NCI-H1417 (cell line): Measurements from ENCODE around the gene KCNB1.

ENCODE experiments used
- DNase-seq, 3 experiments: peaks; one replicate each; lab custom pipeline; 2025; lab: John Stamatoyannopoulos, UW

Gene KCNB1

DNA sequence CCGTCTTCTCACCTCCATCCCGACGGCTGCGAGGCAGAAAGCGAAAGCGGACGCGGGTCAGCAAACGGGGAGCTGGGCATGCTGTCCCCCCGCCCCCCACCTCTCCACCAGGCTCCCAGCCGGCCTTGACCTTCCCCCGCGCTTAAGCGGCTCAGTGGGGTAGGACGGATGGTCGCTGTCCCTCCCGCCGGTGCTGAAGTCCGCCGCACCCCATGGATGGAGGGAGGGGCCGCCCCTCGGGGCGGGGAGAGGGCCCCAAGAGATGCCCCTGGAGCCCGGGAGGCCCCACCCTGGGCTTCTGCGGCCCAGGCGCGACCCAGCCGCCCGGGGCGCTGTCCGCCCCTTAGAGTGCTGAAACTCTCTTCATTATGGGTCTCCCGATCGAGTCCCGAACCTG is at the start of gene KCNB1:
Gene KCNB1 (minus strand): TSS at position 48 of the 397 bp plus-strand sequence. CDS start 188 bp downstream, outside the sequence.
- no peak for DNase-seq

DNA sequence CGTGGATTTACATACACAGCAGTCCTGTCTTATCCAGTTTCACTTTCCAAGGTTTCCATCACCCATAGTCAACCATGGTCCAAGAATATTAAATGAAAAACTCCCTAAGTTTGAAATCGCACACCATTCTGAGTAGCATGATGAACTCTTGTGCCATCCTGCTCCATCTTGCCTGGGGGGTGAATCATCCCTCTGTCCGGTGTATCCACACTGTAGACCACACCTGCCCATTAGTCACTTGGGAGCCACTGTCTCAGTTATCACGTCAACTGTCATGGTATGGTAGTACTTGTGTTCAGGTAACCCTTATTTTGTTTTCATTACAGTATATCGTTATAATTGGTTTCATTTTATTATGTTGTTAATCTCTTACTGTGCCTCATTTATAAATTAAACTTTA is 47.0 kb upstream of the KCNB1 start:
- no peak for DNase-seq

DNA sequence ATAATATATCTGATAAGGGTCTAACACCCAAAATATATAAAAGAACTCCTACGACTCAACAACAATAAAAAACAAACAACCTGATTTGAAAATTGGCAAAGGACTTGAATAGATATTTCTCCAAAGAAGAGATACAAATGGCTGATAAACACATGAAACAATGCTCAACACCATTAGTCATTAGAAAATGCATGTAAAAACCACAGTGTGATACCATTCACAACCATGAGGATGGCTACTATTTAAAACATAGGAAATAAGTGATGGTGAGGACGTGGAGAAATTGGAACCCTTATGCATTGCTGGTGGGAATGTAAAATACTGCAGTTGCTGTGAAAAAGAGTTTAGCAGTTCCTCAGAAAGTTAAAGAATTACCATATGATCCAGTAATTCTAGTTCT is 44.1 kb upstream of the KCNB1 start:
- no peak for DNase-seq

DNA sequence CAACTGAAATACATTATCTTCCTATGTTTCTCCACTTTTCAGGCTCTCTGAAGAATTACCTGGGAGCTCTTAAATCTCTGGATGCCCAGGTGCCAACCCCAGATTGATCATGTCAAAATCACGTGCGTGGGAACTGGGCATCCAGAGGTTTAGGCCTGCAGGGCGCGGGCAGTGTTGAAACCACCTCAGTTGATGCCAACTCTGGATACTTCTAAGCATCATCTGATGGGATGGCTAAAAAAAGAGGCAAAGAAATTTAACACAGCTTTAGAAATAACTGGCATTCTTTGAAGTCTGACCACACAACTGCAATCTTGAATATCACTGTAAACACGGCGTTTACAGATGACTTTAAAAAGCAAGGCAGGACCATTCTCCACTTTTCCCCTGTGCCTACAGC is 43.6 kb upstream of the KCNB1 start:
- no peak for DNase-seq

DNA sequence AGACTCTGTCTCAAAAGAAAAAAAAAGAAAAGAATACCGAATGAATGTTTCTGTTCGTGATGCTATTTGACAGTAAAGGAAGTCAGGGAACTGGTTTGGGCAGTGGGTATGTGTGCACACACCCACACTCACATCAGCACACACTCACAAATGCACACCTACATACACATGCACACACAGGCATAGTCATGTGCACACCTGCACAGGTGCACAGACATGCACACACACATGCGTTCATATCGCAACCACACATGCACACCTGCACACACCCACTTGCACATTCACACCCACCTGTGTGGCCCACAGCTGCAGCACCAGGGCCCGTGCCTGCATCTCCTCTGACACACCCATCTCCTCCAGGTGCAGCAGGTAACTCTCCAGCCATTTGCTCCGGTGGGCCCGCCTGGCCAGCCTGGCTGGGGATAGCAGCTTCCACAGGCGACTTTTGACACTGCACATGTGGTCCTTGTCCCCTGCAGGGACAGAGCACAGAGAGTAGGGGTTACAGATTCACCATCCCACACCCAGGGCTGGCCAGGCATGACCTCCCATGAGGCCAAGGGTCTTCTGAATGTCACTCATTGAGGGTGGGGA is 41.4 kb upstream of the KCNB1 start:
- no peak for DNase-seq

DNA sequence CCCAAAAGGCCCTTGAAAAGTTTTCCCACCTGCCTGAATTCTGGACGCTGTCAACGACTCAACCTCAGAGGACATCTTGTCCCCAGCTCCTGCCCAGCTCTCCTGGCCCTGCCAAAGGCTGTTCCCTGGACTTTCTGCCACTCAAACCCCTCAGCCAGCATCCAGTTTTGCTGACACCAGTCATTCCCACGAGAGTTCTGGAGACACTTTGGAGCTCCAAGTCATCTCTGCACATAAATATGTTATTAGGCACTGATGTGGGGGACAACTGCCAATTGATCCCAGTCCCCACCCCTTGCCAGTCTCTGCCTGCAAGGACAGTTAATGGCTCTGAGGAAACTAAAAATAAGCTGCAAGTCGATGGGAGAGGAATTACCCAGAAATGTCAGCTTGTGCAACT is 38.9 kb upstream of the KCNB1 start:
- no peak for DNase-seq

DNA sequence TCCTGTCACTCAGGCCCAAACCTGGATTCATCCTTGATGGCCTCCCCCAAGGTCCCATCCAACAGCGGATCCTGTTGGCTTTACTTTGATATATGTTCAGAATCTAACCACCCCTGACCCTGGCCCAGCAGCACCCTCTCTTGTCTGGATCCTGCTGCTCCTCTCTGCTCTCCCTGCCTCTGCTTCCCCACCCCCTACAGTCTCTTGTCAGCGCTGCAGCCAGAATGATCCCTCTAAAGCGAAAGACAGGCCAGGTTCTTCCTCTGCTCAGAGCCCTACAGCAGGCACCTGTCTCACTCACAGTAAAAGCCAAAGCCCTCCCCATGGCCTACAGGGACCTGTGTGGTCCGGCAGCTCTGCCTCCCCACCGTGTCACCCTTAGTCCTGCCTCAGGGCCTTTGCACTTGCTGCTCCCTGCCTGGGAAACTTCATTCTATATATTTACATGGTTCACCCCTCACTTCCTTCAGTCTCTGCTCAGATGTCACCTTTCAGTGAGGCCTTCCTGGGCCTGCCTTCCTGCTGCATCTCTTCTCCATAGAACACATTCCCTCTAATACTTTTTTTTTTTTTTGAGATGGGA is 37.4 kb upstream of the KCNB1 start:
- no peak for DNase-seq

DNA sequence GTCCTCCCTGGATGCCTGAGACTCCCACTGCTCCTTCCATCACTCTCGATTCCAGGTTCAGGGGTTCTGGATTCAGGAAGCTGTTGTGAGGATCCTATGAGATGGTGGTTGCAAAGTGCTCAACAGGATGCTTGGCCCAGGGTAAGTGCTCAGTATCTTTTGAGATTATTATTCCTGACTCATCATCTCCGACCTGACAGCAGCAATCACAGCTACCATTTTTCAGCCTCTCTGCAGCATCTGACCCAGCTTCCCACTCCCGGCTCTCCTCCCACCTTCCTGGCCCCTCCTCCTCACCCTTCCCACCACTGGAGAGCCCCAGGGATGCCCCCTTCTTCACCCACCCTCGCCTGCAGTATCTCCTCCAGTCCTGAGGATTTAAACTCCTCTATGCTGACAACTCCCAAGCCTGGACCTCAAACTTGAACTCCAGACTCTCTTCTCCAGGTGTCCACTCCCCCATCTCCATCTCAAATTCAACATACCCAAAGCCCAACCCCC is 36.8 kb upstream of the KCNB1 start:
- DNase-seq: no peak

DNA sequence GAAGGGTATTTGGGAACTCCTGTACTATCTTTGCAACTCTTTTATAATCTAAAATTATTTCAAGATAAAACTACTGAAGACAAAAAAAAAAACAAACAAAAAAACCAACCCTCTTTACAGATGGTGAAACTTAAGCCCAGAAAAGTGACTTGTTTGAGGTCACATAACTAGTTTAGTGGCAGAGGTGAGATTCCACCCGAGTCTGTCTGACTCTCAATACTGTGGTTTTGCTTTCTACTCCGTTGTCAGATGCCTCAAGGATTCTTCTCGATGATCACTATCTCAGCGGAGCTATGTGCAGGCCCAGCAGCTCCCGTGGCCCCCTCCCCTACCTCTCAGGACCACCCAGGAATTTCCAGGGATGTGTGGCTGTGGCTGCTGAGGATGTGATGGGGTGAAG is 36.1 kb upstream of the KCNB1 start:
- DNase-seq: no peak

DNA sequence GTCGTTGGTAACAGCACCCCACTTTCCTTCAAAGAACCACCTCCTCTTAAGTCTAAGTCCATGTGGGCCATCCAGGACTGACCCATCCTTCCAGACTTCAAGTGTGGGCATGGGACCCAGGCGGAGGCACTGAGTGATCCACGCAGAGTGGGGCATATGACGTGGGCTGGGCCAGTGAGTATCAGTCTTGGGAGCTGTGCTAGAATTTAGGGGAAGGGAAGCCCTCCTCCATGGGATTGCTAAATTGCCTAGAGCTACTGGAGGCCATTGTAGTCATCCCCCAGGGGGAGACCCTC is 35.3 kb upstream of the KCNB1 start:
- DNase-seq: no peak

DNA sequence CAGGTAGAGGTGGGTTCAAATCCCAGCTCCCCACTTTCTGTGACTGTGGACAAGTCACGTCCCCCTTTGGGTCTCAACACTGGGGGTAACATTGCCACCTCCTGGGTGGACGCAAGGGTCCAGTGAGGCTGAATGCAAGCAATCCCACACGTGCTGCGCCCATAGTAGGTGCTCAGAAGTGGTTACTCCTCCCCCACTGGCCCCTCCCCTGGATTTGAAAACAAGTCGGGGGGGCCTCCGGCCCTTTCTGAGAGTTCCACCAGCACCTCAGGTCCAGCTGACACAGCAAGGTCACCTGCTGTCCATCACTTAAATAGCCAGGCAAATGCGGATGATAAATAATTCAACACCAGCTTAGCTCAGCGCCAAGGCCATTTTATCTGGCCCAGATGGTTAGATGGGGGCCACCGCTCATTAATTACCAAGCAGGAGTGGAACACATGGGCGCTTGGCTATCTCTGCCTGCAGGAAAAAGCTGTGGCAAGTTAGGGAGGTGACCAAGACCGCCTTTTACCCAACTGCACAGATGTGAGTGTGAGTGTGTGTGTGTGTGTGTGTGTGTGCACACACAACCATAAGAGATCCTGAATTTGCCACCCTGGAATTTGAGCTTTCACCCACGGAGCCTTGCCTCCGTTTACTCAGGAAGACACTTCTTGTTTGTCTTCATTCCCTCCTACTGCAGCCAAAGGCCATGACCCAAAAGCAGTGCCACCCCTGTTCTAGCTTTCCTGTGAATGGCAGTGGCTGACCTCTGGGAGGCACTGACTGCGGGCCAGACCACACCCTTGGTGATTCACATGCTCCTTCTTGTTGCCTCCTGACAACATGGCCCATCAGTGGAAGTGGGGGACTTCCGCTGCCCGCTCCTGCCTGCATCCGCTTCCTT is 34.7 kb upstream of the KCNB1 start:
- no peak for DNase-seq

DNA sequence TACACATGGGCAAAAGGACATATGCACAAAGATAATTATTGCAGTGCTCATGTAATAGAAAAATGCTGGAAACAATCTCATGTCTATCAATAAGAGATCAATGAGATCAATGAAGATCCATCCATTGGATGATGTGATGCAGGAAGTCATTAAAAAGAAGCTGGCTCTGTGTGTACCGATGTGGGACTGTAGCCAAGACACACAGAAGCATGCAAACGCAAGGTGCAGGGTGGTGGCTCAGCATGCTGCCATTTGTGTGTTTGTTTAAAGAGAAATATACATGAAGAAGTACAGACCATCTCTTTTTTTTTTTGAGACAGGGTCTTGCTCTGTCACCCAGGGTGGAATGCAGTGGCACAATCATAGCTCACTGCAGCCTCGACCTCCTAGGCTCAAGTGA is 33.1 kb upstream of the KCNB1 start:
- peak in 2 of 3 experiments; percentile 38 to 69 for DNase-seq

DNA sequence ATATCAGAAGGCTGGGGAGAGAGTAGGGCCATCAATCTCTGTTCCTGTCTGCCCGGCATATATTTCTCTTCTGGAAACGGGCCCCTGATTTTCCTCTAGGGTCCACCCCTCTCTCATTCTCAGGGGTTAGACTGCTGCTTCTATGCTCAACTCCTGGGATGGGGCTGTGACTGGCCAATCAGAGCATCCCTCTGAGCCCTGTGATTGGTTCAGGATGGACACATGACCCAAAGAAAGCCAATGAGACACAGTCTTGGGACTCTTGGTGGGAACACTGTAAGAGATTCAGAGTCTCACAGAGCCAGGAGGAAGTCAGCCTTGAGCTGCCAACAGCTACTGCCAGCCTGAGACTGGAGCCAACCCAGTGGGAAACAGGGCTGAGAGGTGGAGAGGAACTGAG is 31.0 kb upstream of the KCNB1 start:
- DNase-seq: no peak

DNA sequence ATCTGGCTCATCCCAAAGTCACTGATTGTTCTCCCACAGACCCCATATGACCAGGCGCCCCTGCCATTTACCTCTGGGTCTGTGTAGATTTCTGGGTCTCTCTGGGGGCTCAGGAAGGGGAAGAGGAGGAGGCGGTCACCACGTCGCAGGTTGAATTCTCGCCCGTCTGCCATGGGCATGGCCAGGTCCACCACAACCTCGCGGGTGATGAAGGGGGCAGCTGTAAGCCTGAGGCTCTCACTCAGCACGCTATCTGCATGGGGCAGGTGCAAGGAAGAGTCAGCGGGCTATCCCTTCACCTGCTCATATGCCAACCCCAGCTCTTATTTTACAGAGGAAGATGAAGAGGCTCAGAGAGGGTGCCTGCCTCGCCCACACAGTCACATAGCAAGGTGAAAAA is 30.5 kb upstream of the KCNB1 start:
- DNase-seq: no peak

DNA sequence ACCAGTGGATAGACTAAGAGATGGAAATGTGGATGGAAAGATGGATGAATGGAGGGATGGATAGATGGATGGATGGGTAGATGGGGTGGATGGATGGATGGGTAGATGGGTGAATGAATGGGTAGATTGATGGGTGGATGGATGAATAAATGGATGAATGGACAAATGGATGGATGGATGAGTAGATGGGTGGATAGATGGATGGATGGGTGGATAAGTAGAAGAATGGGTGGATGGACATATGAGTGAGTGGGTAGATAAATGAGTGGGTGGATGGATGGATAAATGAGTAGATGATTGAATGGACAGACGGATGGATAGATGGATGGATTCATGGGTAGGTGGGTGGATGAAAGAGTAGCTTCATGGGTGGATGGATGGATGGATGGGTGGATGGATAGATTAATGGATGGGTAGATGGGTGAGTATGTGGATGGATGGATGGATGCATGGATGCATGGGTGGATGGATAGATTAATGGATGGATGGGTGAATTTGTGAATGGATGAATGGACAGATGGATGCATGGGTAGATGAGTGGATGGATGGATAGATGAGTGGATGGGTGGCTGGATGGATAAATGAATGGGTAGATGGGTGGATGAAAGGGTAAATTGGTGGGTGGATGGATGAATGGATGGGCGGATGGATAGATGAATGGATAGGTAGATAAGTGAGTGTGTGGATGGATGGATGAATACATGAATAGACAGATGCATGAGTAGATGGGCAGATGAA is 29.5 kb upstream of the KCNB1 start:
- no peak for DNase-seq

DNA sequence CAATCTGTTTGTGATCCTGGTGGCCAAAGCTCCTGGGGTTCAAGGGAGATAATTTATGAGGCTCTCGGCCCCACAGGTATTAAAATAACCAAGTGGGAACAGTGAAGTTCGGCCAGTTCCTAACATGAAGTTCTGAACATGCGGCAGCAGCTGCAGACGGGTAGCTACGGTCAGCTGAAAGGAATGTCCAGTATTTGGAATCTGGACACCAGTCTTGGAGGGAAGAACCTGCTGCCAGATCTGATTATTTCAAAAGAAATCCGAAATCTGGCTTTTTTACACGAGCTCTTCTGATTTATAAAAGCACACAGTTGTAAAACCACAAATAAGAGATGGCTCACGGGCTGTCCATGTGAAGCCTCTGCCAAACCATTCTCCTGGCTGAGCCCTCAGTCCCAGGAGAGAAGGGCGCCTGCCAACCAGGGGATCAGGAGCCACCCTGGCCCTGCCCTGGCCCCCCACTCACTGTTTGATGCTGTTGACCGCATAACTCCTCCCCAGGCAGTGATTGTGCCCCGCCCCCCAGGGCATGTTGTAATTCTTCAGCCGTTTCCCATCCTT is 28.2 kb upstream of the KCNB1 start:
- DNase-seq: no peak

DNA sequence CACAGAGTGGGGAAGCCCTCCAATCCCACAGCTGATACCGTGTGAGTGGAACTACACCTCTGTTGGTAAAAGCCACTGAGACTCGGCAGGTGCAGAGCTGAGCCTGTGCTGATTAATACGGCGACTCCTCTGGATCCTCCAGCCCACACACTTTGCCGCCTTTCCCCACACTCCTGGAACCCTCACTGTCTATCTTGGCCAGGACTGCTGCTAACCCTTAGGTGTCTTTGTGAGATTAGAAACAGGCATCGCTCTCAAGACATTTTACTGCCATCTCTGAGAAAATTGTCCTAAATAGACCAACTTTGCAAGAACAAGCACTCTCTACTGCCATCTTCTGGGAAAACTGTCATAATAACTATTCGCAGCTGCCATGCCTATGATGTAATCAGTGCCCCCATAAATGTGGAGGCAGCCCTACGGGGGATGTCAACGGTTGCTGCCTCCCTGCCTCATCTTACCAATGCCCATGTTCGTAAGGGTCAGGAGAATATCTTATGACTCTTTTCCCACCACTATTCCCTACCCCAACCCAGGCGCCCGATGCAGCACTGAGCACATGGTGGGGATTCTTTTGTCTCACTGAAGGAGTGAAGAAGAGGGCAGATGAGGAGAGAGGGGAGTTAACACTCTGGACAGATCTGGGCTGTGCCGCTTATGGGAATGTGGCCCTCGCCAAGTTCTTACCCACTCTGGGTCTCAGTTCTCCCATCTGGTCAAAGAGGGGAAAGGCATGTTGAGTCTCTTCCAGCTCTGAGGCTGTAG is 26.1 kb upstream of the KCNB1 start:
- DNase-seq: peak; percentile 55 to 79 (median 66)

DNA sequence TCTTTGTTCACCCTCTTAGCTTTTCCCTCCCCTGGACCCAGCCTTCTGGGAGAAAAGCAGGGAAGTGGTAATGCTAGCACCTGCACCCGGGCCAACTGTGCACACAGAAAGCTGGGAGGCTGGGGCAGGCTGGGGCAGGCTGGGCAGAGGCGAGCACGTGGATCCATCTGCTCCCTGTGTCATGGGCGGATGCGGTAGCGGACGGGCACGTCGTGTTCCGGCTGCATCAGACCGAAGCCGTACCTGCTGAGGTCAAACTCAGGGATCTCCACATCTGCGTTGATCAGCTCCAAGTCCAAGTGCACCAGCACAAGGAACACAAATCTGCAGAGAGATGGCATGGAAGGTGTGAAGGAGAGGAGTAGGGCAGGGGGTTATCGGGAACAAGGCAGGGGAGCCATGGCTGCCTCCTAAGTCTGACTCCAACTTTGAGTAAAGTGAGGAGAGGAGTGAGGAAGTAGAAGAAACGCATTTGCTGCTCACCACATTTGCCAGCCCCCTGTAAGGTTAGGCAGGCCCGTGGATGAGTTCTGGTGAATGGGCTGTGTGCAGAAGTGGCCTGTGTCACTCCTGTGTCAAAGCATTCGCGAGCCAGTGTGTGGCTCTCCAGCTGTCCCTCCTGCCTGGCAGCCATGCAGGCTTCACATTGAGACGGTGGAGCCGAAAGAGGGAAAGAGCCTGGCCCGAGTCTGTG is 25.4 kb upstream of the KCNB1 start:
- peak in 2 of 3 experiments; percentile 67 for DNase-seq

DNA sequence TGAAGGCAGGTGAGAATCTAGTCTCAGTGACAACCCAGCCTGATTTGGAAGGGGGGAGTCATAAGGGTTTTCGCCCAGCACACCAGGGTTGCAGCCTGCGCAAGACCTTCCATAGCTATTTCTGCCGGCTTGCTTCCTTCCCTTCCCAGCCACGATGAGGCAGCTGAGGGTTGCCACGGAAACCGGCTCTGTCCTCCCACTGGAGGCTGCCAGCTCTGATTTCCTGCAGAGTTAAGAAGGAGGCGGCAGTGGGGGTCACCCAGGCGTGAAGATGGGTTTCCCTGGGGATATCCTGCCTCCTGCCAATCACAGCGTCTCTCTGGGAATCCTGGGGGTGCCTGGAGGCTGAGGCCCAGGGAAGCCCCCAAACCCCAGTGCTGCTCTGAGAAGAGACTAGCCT is 23.1 kb upstream of the KCNB1 start:
- DNase-seq: peak; percentile 72 to 92 (median 75)

DNA sequence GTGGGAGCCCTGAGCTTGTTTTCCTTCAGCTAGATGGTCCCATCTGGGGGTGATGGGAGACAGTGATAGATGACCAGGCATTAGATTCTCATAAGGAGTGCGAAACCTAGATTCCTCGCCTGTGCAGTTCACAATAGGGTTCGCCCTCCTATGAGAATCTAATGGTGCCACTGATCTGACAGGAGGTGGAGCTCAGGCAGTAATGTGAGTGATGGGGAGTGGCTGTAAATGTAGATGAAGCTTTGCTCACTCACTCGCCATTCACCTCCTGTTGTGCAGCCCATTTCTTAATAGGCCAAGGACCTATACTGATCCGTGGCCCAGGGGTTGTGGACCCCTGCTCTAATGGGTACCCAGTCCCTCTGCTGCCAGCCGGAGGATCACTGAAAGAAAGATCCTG is 20.7 kb upstream of the KCNB1 start:
- peak in 2 of 3 experiments; percentile 4 to 28 for DNase-seq

DNA sequence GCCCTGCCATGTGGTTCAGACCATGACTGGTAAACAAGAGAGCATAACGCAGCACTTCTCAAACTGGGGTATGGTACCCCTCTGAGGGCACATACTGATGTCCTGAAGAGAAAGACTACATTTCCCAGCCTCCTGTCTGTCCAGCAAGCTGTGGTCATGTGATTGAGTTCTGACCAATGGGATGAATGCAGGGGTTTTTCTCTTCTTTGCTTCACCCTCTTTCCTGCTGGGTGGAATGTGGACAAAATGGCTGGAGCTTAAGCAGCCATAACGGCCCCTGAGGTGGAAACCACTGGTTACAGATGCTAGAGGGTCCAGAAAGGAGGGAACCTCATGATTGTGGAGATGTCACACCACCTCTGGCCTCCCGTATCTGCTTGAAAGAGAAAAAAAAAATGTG is 19.4 kb upstream of the KCNB1 start:
- peak in 1 of 3 experiments; percentile 17 for DNase-seq
